Activated CD8-positive, alpha-beta T cell treated with anti-CD3 and anti-CD28 coated beads for 36 hours (primary cell): Measurements from ENCODE around the gene ZNF236. TPM values are rescaled to one million over a fixed set of nuclear protein-coding genes. Genes with fewer than 3 reads are reported as not detected.

Experiments
- ATAC-seq: fragments of 200-7000 bp; cut with Tn5 transposase; one replicate; pipeline ENCODE4 v1.10.0; 2021; ENCODE audit warnings: mild to moderate bottlenecking, moderate library complexity
- CTCF ChIA-PET: fragments of 350-600 bp; sonication (Branson Sonifier 250); formaldehyde crosslinking; loops from one replicate; lab custom pipeline; 2021; ENCODE audit warnings: antibody characterized with exemption; lab: Charles Lee
- POLR2A ChIA-PET: fragments of 350-600 bp; sonication (Branson Sonifier 250); formaldehyde crosslinking; loops from one replicate; lab custom pipeline; 2021; ENCODE audit warnings: antibody characterized with exemption; lab: Charles Lee
- DNase-seq: peaks from one replicate; pipeline ENCODE4 v3.0.0-alpha.2; 2020
- H3K27ac Mint-ChIP-seq: one replicate; pipeline ENCODE4 v1.8.0; 2021; ENCODE audit warnings: mild to moderate bottlenecking, mixed read lengths
- H3K27me3 Mint-ChIP-seq: one replicate; pipeline ENCODE4 v1.8.0; 2021; ENCODE audit warnings: mixed read lengths
- H3K36me3 Mint-ChIP-seq: one replicate; pipeline ENCODE4 v1.8.0; 2021; ENCODE audit warnings: low read depth, mixed read lengths
- H3K4me1 Mint-ChIP-seq: one replicate; pipeline ENCODE4 v1.8.0; 2021; ENCODE audit warnings: low read depth, mixed read lengths
- H3K4me3 Mint-ChIP-seq: one replicate; pipeline ENCODE4 v1.8.0; 2021; ENCODE audit warnings: mild to moderate bottlenecking, moderate library complexity, mixed read lengths
- H3K9me3 Mint-ChIP-seq: one replicate; pipeline ENCODE4 v1.8.0; 2021; ENCODE audit warnings: mixed read lengths
- intact Hi-C: fragments of 100-400 bp; cut with micrococcal nuclease; formaldehyde crosslinking; loops from one replicate; pipeline ENCODE4 v1.10.0; 2022
- total RNA-seq, 2 experiments: library from RNA; stranded (reverse); gene quantifications; one replicate each; pipeline ENCODE4 v1.2.3, GENCODE V29; 2021
- TF ChIP-seq, protein P1 (sequence below): fragments of 200-600 bp; IDR thresholded peaks from one replicate; pipeline ENCODE4 v1.8.0; 2022; ENCODE audit warnings: antibody characterized with exemption, mild to moderate bottlenecking

Gene ZNF236
- total RNA-seq, 2 experiments from 2014 or later = 12.7 to 15.2 TPM

DNA sequence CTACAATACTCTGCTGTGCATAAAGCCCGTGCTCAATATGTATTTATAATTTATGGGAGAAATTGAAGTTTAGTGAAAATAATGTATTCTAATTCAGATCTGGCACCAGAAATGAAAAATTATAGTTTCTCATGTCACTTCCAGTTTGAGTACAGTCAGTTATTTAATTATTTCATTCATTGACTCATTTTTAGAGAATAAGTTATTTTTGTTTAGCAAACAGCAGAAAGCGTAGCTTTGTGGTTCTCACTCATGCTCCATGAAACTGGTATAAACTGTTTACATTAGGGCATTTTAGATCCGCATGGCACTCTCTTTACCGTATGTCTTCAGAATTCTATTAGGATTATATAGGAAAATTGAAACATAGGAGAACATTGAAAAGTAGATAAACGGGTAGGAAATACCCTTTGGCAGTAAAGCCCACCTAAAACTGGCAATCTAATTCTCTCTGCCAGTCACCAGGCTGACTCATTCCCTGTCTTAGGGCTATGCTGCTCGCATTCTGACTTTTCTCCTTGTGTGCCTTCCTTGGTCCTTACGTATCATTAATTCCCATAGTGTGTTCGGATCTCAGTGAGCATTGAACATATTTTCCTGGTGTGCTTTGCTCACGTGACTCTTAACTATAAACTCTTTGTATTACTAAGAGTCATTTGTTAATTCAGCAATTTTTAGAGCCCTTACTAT is 106.0 kb downstream of the ZNF236 start:
- H3K4me1 Mint-ChIP-seq = no peaks in the 10 kb centered on the region
- TF ChIP-seq, protein P1, sequence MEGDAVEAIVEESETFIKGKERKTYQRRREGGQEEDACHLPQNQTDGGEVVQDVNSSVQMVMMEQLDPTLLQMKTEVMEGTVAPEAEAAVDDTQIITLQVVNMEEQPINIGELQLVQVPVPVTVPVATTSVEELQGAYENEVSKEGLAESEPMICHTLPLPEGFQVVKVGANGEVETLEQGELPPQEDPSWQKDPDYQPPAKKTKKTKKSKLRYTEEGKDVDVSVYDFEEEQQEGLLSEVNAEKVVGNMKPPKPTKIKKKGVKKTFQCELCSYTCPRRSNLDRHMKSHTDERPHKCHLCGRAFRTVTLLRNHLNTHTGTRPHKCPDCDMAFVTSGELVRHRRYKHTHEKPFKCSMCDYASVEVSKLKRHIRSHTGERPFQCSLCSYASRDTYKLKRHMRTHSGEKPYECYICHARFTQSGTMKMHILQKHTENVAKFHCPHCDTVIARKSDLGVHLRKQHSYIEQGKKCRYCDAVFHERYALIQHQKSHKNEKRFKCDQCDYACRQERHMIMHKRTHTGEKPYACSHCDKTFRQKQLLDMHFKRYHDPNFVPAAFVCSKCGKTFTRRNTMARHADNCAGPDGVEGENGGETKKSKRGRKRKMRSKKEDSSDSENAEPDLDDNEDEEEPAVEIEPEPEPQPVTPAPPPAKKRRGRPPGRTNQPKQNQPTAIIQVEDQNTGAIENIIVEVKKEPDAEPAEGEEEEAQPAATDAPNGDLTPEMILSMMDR = no peak
- DNase-seq (no peak), ATAC-seq (no peak)
- no peak overlapping the region for H3K4me3 Mint-ChIP-seq
- ChIA-PET POLR2A (interaction anchor here (0.6 kb wide), 1 partner anchor 186 kb away, joined by 3 read pairs; no protein-coding TSS in a partner anchor), CTCF (interaction anchor here (1.1 to 1.5 kb wide), 3 partner anchors 9 to 125 kb away, joined by 3 to 6 read pairs (median 4); no protein-coding TSS in a partner anchor)
- H3K9me3 Mint-ChIP-seq = no peaks in the 10 kb centered on the region
- H3K27me3 Mint-ChIP-seq = no peaks in the 10 kb centered on the region
- no peak overlapping the region for H3K27ac Mint-ChIP-seq
- H3K36me3 Mint-ChIP-seq = peaks cover 31% of the 10 kb centered on the region
- intact Hi-C loops = no loop called here

DNA sequence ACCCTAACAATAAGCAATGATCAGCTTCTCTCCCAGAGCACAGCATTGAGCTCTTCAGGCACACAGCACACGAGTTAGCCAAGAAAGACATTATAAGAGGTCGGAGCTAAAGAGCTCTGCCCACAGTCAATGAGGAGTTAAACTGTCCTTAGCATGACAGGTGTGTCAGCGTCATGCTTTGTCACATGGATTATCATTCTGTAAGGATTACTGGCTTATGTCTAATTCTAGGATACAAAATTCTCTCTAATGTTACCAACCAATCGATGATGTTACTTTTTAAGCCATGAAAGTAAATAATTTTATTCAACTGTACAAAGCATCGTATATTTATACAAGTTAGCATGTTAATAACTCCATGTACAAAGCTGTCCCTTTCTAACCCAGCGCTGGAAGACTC is 108.8 kb downstream of the ZNF236 start:
- peaks cover 21% of the 10 kb centered on the region for H3K36me3 Mint-ChIP-seq
- CTCF ChIA-PET = interaction anchor here (1.3 to 2.8 kb wide), 3 partner anchors 9 to 53 kb away, joined by 4 to 6 read pairs (median 5); no protein-coding TSS in a partner anchor

DNA sequence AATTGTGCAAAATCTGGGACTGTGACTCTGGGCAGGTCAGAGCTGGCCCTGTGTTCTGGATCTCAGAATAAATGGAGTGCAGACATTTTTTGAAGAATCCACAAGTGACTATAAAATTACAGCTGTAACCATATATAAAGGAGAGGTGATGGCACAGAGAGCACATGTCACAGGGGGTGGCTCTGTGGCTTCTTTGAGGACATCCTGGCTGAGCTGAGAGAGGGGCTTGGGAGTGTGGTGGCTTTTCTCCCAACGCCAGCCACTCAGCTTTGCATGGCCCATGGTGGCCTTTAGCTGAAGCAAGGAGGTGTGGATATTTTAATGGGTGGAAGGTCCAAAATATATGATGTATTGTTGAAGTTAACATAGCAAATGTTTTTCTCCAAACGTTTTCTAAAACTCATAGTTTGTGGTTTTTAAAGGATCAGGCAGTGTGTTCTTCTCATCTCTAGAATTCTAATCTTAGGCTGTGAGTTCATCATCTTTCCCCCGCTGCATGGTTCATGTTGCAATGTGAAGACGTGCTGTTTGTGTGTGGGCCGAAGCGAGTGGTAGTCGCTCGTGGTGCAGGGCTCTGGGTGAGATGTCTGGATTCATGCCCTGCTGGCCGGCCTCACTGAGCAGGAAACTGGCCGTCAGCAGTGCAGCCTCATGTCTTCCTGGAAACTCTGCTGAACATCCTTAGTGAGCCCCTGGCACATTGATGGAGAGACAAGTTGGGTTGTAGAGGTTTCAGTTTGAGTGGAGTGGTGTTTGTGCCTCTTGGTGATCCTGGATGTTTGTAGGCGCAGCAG is 109.9 kb downstream of the ZNF236 start:
- H3K36me3 Mint-ChIP-seq = peaks cover 24% of the 10 kb centered on the region
- intact Hi-C loops = no loop called here
- ChIA-PET CTCF (interaction anchor here (1.3 to 2.8 kb wide), 3 partner anchors 10 to 52 kb away, joined by 4 to 6 read pairs (median 5); no protein-coding TSS in a partner anchor), POLR2A (no interaction called here)
- ATAC-seq (no peak), DNase-seq (no peak)
- TF ChIP-seq, protein P1 = no peak
- no peak overlapping the region for H3K27ac Mint-ChIP-seq
- no peaks in the 10 kb centered on the region for H3K27me3 Mint-ChIP-seq
- H3K9me3 Mint-ChIP-seq = no peaks in the 10 kb centered on the region
- H3K4me1 Mint-ChIP-seq = no peaks in the 10 kb centered on the region
- no peak overlapping the region for H3K4me3 Mint-ChIP-seq

More for the DNA sequence above, 108.8 kb downstream of the ZNF236 start:
- intact Hi-C loops = no loop called here
- DNase-seq = no peak
- Mint-ChIP-seq H3K9me3 (no peaks in the 10 kb centered on the region), H3K4me3 (no peak overlapping the region), H3K27ac (no peak overlapping the region), H3K27me3 (no peaks in the 10 kb centered on the region), H3K4me1 (no peaks in the 10 kb centered on the region)
- TF ChIP-seq, protein P1 = no peak
- ATAC-seq = no peak
- POLR2A ChIA-PET = no interaction called here

DNA sequence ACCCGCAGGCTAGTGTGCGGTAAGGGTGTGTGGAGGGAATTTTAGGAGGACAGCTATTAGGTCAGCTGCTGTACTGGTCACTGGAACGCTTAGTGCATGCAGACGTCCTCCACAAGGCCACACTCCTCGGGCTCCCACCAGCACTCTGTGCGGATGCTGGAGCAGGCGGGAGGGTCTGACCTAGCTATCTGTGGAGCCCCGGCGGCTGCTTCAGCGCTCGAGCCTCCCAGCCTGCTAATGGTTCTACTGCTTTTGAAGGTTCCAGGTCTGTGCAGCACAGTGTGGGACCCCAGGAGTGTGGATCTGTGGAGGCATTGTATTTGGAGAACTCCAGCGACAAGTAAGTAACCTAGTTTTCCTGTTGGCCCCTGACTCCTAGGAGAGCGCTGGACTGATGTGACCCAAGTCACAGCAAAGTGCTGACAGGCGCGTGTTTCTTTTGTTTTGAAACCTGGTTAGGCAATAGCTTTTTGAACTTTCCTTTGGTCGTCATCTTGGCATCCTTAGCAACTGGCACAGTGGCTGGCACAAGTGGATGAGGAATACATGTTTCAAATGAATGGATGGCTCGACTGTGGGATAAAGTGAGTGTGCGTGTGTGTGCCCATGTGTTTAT is 113.5 kb downstream of the ZNF236 start:
- POLR2A ChIA-PET = no interaction called here
- Mint-ChIP-seq H3K27me3 (no peaks in the 10 kb centered on the region), H3K9me3 (no peaks in the 10 kb centered on the region), H3K27ac (no peak overlapping the region), H3K36me3 (peaks cover 15% of the 10 kb centered on the region), H3K4me1 (no peaks in the 10 kb centered on the region), H3K4me3 (no peak overlapping the region)
- no peak for DNase-seq
- CTCF ChIA-PET = no interaction called here
- intact Hi-C loops = no loop called here
- TF ChIP-seq, protein P1 = no peak
- ATAC-seq = no peak
